Retinal pigment epithelial cell (primary cell): ENCODE data around the gene PRKACG.
A peak's percentile ranks its signal among the peaks of the same experiment; 100 is the strongest.

Experiments used
- DNase-seq: peaks from one replicate; pipeline ENCODE4 v3.0.0-alpha.2; 2010; ENCODE audit warnings: low read depth
- H3K4me3 ChIP-seq: 2 replicates; pipeline ENCODE4 v1.5.1; 2011; ENCODE audit warnings: mild to moderate bottlenecking, low read length, control low read depth, moderate library complexity
- TF ChIP-seq, protein P1 (sequence below): conservative IDR thresholded peaks from 2 replicates; pipeline ENCODE4 v1.5.1; 2011; ENCODE audit warnings: low read depth, low read length, control low read depth, inconsistent platforms

The PRKACG gene

GRCh38 chr9:69036309-69036708, 22.4 kb upstream of the PRKACG start:
- peak overlapping the region; percentile 93 for H3K4me3 ChIP-seq
- TF ChIP-seq, protein P1, sequence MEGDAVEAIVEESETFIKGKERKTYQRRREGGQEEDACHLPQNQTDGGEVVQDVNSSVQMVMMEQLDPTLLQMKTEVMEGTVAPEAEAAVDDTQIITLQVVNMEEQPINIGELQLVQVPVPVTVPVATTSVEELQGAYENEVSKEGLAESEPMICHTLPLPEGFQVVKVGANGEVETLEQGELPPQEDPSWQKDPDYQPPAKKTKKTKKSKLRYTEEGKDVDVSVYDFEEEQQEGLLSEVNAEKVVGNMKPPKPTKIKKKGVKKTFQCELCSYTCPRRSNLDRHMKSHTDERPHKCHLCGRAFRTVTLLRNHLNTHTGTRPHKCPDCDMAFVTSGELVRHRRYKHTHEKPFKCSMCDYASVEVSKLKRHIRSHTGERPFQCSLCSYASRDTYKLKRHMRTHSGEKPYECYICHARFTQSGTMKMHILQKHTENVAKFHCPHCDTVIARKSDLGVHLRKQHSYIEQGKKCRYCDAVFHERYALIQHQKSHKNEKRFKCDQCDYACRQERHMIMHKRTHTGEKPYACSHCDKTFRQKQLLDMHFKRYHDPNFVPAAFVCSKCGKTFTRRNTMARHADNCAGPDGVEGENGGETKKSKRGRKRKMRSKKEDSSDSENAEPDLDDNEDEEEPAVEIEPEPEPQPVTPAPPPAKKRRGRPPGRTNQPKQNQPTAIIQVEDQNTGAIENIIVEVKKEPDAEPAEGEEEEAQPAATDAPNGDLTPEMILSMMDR: no peak
- DNase-seq: no peak

GRCh38 chr9:69035438-69036308, 21.8 kb upstream of the PRKACG start, which contains the start of gene FXN:
Gene FXN (plus strand): TSS chr9:69035752. CDS start chr9:69035783, 31 bp downstream.
- no peak for DNase-seq
- TF ChIP-seq, protein P1: peak; percentile 97

GRCh38 chr9:69034071-69034470, 20.2 kb upstream of the PRKACG start:
- no peak for DNase-seq
- H3K4me3 ChIP-seq: no peak overlapping the region
- TF ChIP-seq, protein P1: no peak

More at GRCh38 chr9:69035438-69036308, 21.8 kb upstream of the PRKACG start, which contains the start of gene FXN:
- peak within 1 kb of the TSS; percentile 93 for H3K4me3 ChIP-seq

GRCh38 chr9:69030851-69031645, 17.1 kb upstream of the PRKACG start:
- no peak for DNase-seq
- no peak overlapping the region for H3K4me3 ChIP-seq
- TF ChIP-seq, protein P1: no peak

- TF ChIP-seq, protein P1: no peak
- no peak for DNase-seq
- H3K4me3 ChIP-seq: no peak overlapping the region
These were observed 15.6 kb upstream of the PRKACG start for GRCh38 chr9:69029535-69029934.

- H3K4me3 ChIP-seq: no peak overlapping the region
- TF ChIP-seq, protein P1: no peak
- no peak for DNase-seq
These were observed 14.8 kb upstream of the PRKACG start for GRCh38 chr9:69028754-69029153.
